ENCODE measurements around the gene CCDC179. TPM values are rescaled to one million over a fixed set of nuclear protein-coding genes. Genes with fewer than 3 reads are reported as not detected.

Gene CCDC179
- total RNA-seq, 1 donor from 2014 or later, result not detected

- Histone ChIP-seq H3K36me3 (ENCODE audit: control insufficient read depth in 3 of 3, insufficient read depth in 3 of 3, low read length in 3 of 3) (no peaks in the 10 kb centered on the region), H3K4me3 (ENCODE audit: low read length in 3 of 3) (no peak overlapping the region), H3K27me3 (ENCODE audit: control insufficient read depth in 3 of 3, insufficient read depth in 3 of 3, low read length in 3 of 3) (no peaks in the 10 kb centered on the region), H3K27ac (ENCODE audit: low read depth, low read length) (no peak overlapping the region), H3K4me1 (ENCODE audit: control insufficient read depth in 3 of 3, insufficient read depth in 3 of 3, low read length in 3 of 3) (peaks cover 0 to 13% (median 3%) of the 10 kb centered on the region in 3 donors), H3K9me3 (ENCODE audit: control insufficient read depth in 3 of 3, low read length in 3 of 3) (no peaks in the 10 kb centered on the region), H3K9ac (ENCODE audit: low read depth in 1 of 3, low read length in 3 of 3) (no peak overlapping the region)
These were observed 50.4 kb downstream of the CCDC179 start for GRCh38 chr11:22809893-22810292.

- no peaks in the 10 kb centered on the region for H3K9me3 ChIP-seq (ENCODE audit: control insufficient read depth in 3 of 3, low read length in 3 of 3)
- peaks cover 0 to 13% (median 3%) of the 10 kb centered on the region in 3 donors for H3K4me1 ChIP-seq (ENCODE audit: control insufficient read depth in 3 of 3, insufficient read depth in 3 of 3, low read length in 3 of 3)
- H3K4me3 ChIP-seq (ENCODE audit: low read length in 3 of 3), result no peak overlapping the region
- no peaks in the 10 kb centered on the region for H3K27me3 ChIP-seq (ENCODE audit: control insufficient read depth in 3 of 3, insufficient read depth in 3 of 3, low read length in 3 of 3)
- H3K36me3 ChIP-seq (ENCODE audit: control insufficient read depth in 3 of 3, insufficient read depth in 3 of 3, low read length in 3 of 3), result no peaks in the 10 kb centered on the region
- no peak overlapping the region for H3K9ac ChIP-seq (ENCODE audit: low read depth in 1 of 3, low read length in 3 of 3)
- no peak overlapping the region for H3K27ac ChIP-seq (ENCODE audit: low read depth, low read length)
These were observed 51.6 kb downstream of the CCDC179 start for GRCh38 chr11:22808571-22809197.

- Histone ChIP-seq H3K4me3 (ENCODE audit: low read length in 3 of 3) (no peak overlapping the region), H3K4me1 (ENCODE audit: control insufficient read depth in 3 of 3, insufficient read depth in 3 of 3, low read length in 3 of 3) (peaks cover 0 to 13% (median 3%) of the 10 kb centered on the region in 3 donors), H3K27me3 (ENCODE audit: control insufficient read depth in 3 of 3, insufficient read depth in 3 of 3, low read length in 3 of 3) (no peaks in the 10 kb centered on the region), H3K36me3 (ENCODE audit: control insufficient read depth in 3 of 3, insufficient read depth in 3 of 3, low read length in 3 of 3) (no peaks in the 10 kb centered on the region), H3K9me3 (ENCODE audit: control insufficient read depth in 3 of 3, low read length in 3 of 3) (no peaks in the 10 kb centered on the region), H3K27ac (ENCODE audit: low read depth, low read length) (no peak overlapping the region), H3K9ac (ENCODE audit: low read depth in 1 of 3, low read length in 3 of 3) (no peak overlapping the region)
These were observed 52.3 kb downstream of the CCDC179 start for GRCh38 chr11:22807855-22808570.

- Histone ChIP-seq H3K27me3 (ENCODE audit: control insufficient read depth in 3 of 3, insufficient read depth in 3 of 3, low read length in 3 of 3) (no peaks in the 10 kb centered on the region), H3K36me3 (ENCODE audit: control insufficient read depth in 3 of 3, insufficient read depth in 3 of 3, low read length in 3 of 3) (no peaks in the 10 kb centered on the region), H3K9me3 (ENCODE audit: control insufficient read depth in 3 of 3, low read length in 3 of 3) (no peaks in the 10 kb centered on the region), H3K4me3 (ENCODE audit: low read length in 3 of 3) (no peak overlapping the region), H3K4me1 (ENCODE audit: control insufficient read depth in 3 of 3, insufficient read depth in 3 of 3, low read length in 3 of 3) (peaks cover 0 to 13% (median 3%) of the 10 kb centered on the region in 3 donors), H3K9ac (ENCODE audit: low read depth in 1 of 3, low read length in 3 of 3) (no peak overlapping the region), H3K27ac (ENCODE audit: low read depth, low read length) (no peak overlapping the region)
These were observed 52.9 kb downstream of the CCDC179 start for GRCh38 chr11:22807391-22807790.

- Histone ChIP-seq H3K9me3 (ENCODE audit: control insufficient read depth in 3 of 3, low read length in 3 of 3) (no peaks in the 10 kb centered on the region), H3K36me3 (ENCODE audit: control insufficient read depth in 3 of 3, insufficient read depth in 3 of 3, low read length in 3 of 3) (no peaks in the 10 kb centered on the region), H3K4me3 (ENCODE audit: low read length in 3 of 3) (no peak overlapping the region), H3K27ac (ENCODE audit: low read depth, low read length) (no peak overlapping the region), H3K27me3 (ENCODE audit: control insufficient read depth in 3 of 3, insufficient read depth in 3 of 3, low read length in 3 of 3) (no peaks in the 10 kb centered on the region), H3K4me1 (ENCODE audit: control insufficient read depth in 3 of 3, insufficient read depth in 3 of 3, low read length in 3 of 3) (peaks cover 0 to 9% (median 3%) of the 10 kb centered on the region in 3 donors), H3K9ac (ENCODE audit: low read depth in 1 of 3, low read length in 3 of 3) (no peak overlapping the region)
These were observed 57.4 kb downstream of the CCDC179 start for GRCh38 chr11:22802861-22803260.

GRCh38 chr11:22800482-22800881 is 59.8 kb downstream of the CCDC179 start:
- H3K4me3 ChIP-seq (ENCODE audit: low read length in 3 of 3), result no peak overlapping the region
- H3K4me1 ChIP-seq (ENCODE audit: control insufficient read depth in 3 of 3, insufficient read depth in 3 of 3, low read length in 3 of 3), result peaks cover 0 to 5% (median 0%) of the 10 kb centered on the region in 3 donors
- no peak overlapping the region for H3K9ac ChIP-seq (ENCODE audit: low read depth in 1 of 3, low read length in 3 of 3)
- H3K9me3 ChIP-seq (ENCODE audit: control insufficient read depth in 3 of 3, low read length in 3 of 3), result no peaks in the 10 kb centered on the region
- H3K27ac ChIP-seq (ENCODE audit: low read depth, low read length), result no peak overlapping the region
- H3K27me3 ChIP-seq (ENCODE audit: control insufficient read depth in 3 of 3, insufficient read depth in 3 of 3, low read length in 3 of 3), result no peaks in the 10 kb centered on the region
- no peaks in the 10 kb centered on the region for H3K36me3 ChIP-seq (ENCODE audit: control insufficient read depth in 3 of 3, insufficient read depth in 3 of 3, low read length in 3 of 3)

GRCh38 chr11:22798901-22799300 is 61.4 kb downstream of the CCDC179 start:
- H3K36me3 ChIP-seq (ENCODE audit: control insufficient read depth in 3 of 3, insufficient read depth in 3 of 3, low read length in 3 of 3), result no peaks in the 10 kb centered on the region
- H3K4me1 ChIP-seq (ENCODE audit: control insufficient read depth in 3 of 3, insufficient read depth in 3 of 3, low read length in 3 of 3), result peaks cover 0 to 5% (median 0%) of the 10 kb centered on the region in 3 donors
- H3K27me3 ChIP-seq (ENCODE audit: control insufficient read depth in 3 of 3, insufficient read depth in 3 of 3, low read length in 3 of 3), result no peaks in the 10 kb centered on the region
- H3K27ac ChIP-seq (ENCODE audit: low read depth, low read length), result no peak overlapping the region
- no peak overlapping the region for H3K4me3 ChIP-seq (ENCODE audit: low read length in 3 of 3)
- no peak overlapping the region for H3K9ac ChIP-seq (ENCODE audit: low read depth in 1 of 3, low read length in 3 of 3)
- H3K9me3 ChIP-seq (ENCODE audit: control insufficient read depth in 3 of 3, low read length in 3 of 3), result no peaks in the 10 kb centered on the region

GRCh38 chr11:22797047-22797446 is 63.2 kb downstream of the CCDC179 start:
- Histone ChIP-seq H3K27me3 (ENCODE audit: control insufficient read depth in 3 of 3, insufficient read depth in 3 of 3, low read length in 3 of 3) (no peaks in the 10 kb centered on the region), H3K4me3 (ENCODE audit: low read length in 3 of 3) (no peak overlapping the region), H3K4me1 (ENCODE audit: control insufficient read depth in 3 of 3, insufficient read depth in 3 of 3, low read length in 3 of 3) (peaks cover 0 to 5% (median 0%) of the 10 kb centered on the region in 3 donors), H3K9ac (ENCODE audit: low read depth in 1 of 3, low read length in 3 of 3) (no peak overlapping the region), H3K9me3 (ENCODE audit: control insufficient read depth in 3 of 3, low read length in 3 of 3) (no peaks in the 10 kb centered on the region), H3K27ac (ENCODE audit: low read depth, low read length) (no peak overlapping the region), H3K36me3 (ENCODE audit: control insufficient read depth in 3 of 3, insufficient read depth in 3 of 3, low read length in 3 of 3) (no peaks in the 10 kb centered on the region)

All from skeletal muscle tissue (tissue), 4 donors.